Ovary (tissue), 9 donors: ENCODE data around the gene RASA3. TPM values are rescaled to one million over a fixed set of nuclear protein-coding genes. Genes with fewer than 3 reads are reported as not detected.

Source experiments
- DNase-seq, 5 donors: peaks; one replicate each; pipeline ENCODE4 v3.0.0-alpha.2; 2019 to 2020
- H3K27ac ChIP-seq, 2 donors: fragments of 200-600 bp; one replicate each; pipeline versions ENCODE4 v1.5.1 to v1.8.0; 2019 to 2022
- H3K27me3 ChIP-seq: fragments of 200-600 bp; one replicate; pipeline ENCODE4 v1.8.0; 2022
- H3K36me3 ChIP-seq: fragments of 200-600 bp; sonication (generic); one replicate; pipeline ENCODE4 v1.5.1; 2019
- H3K4me1 ChIP-seq: one replicate; pipeline ENCODE4 v1.8.1; 2013; ENCODE audit warnings: mild to moderate bottlenecking, moderate library complexity; ENCODE audit not compliant: insufficient read depth
- H3K4me3 ChIP-seq: fragments of 200-600 bp; sonication (generic); one replicate; pipeline ENCODE4 v1.5.1; 2017
- H3K9me3 ChIP-seq, 2 donors: fragments of 200-600 bp in 1 of 2; sonication (generic) in 1 of 2; one replicate each; pipeline versions ENCODE4 v1.5.1 to v1.8.1; 2013 to 2019; ENCODE audit warnings: mild to moderate bottlenecking in 1 of 2, moderate library complexity in 1 of 2
- EP300 ChIP-seq: sonication (generic); formaldehyde crosslinking; IDR thresholded peaks from one replicate; pipeline ENCODE4 v1.6.1; 2017; ENCODE audit warnings: antibody characterized with exemption
- POLR2A ChIP-seq: fragments of 450-650 bp; IDR thresholded peaks from one replicate; pipeline ENCODE4 v1.6.1; 2017; ENCODE audit warnings: antibody characterized with exemption, mild to moderate bottlenecking, moderate library complexity
- WGBS, 3 donors: extraction: QIAGEN DNeasy Blood & Tissue Kit in 1 of 3; methylation state at CpG; one replicate each; pipeline versions ENCODE4 v1.1.5 to v1.1.7; 2013 to 2017; 5-methylcytosine and 5-hydroxymethylcytosine counted together
- intact Hi-C, 4 donors: fragments of 100-400 bp; cut with DNase I; formaldehyde crosslinking; loops; one replicate each; pipeline versions ENCODE4 v1.11.0 to v1.15.1; 2022 to 2023
- polyA plus RNA-seq, 2 donors: library from polyadenylated mRNA; stranded (reverse); fragments of 200-250 nt in 1 of 2; fragments of 350-450 nt in 1 of 2; fragmentation: Illumina TruSeq in 1 of 2; extraction: RNeasy Lipid Tissue Mini Kit (QIAGEN cat#74804) in 1 of 2; gene quantifications; one replicate each; pipeline ENCODE4 v1.2.3, GENCODE V29; 2013 to 2014
- total RNA-seq, 7 donors: library from RNA; depleted of rRNA in 2 of 7; stranded (reverse); fragments of >200 nt in 2 of 7; fragmentation: NEBNext Ultra II Directional in 3 of 7; extraction: Animal tissue kit (Norgen Biotek cat#: 25700) in 3 of 7; gene quantifications; one replicate each; pipeline versions ENCODE4 v1.1.0 to v1.2.4, GENCODE V29; 2016 to 2023
- TF ChIP-seq, protein P1 (sequence below), 3 donors: fragments of 450-650 bp in 2 of 3; fragments of 200-600 bp in 1 of 3; IDR thresholded peaks; one replicate each; pipeline versions ENCODE4 v1.5.1 to v1.8.0; 2016 to 2022; ENCODE audit warnings: antibody characterized with exemption in 3 of 3, mild to moderate bottlenecking in 1 of 3
- donor health status: DM: no; HTN: no; CAD: no; lungs with moderate emphysema.
- donor health status: DM: no; HTN: no; CAD: no.
- donor health status: Bipolar disorder and iron deficiency.
- donor health status: DM: yes; HTN: yes; CAD: no.
- donor health status: DM: no; HTN: no; CAD: no.
- donor health status: DM: yes; HTN: yes; CAD: no.

Gene RASA3
- total and polyA plus RNA-seq, 9 donors: 5.4 to 16.9 (median 9.4) TPM

GRCh38 chr13:113997845-113998751, 134.3 kb downstream of the RASA3 start:
- TF ChIP-seq EP300: no peak
- TF ChIP-seq, protein P1, sequence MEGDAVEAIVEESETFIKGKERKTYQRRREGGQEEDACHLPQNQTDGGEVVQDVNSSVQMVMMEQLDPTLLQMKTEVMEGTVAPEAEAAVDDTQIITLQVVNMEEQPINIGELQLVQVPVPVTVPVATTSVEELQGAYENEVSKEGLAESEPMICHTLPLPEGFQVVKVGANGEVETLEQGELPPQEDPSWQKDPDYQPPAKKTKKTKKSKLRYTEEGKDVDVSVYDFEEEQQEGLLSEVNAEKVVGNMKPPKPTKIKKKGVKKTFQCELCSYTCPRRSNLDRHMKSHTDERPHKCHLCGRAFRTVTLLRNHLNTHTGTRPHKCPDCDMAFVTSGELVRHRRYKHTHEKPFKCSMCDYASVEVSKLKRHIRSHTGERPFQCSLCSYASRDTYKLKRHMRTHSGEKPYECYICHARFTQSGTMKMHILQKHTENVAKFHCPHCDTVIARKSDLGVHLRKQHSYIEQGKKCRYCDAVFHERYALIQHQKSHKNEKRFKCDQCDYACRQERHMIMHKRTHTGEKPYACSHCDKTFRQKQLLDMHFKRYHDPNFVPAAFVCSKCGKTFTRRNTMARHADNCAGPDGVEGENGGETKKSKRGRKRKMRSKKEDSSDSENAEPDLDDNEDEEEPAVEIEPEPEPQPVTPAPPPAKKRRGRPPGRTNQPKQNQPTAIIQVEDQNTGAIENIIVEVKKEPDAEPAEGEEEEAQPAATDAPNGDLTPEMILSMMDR (IDR thresholded peaks at IDR 0.05): no peak
- TF ChIP-seq POLR2A: no peak
- no peak overlapping the region for H3K27ac ChIP-seq
- H3K27me3 ChIP-seq: no peaks in the 10 kb centered on the region
- H3K9me3 ChIP-seq: no peaks in the 10 kb centered on the region
- intact Hi-C loops: no loop called here
- WGBS, 3 donors: 32 to 48% (median 39%) methylated on average over 29 of the region's 29 CpGs
- H3K36me3 ChIP-seq: no peaks in the 10 kb centered on the region
- H3K4me1 ChIP-seq: peaks cover 12% of the 10 kb centered on the region
- no peak overlapping the region for H3K4me3 ChIP-seq
- DNase-seq: peak; percentile 56 to 79 (median 64)

- H3K9me3 ChIP-seq: no peaks in the 10 kb centered on the region
- H3K27me3 ChIP-seq: no peaks in the 10 kb centered on the region
- 78 to 86% (median 82%) methylated on average over 13 of the region's 13 CpGs for WGBS, 3 donors
- peaks cover 12% of the 10 kb centered on the region for H3K4me1 ChIP-seq
- no peak overlapping the region for H3K27ac ChIP-seq
- no peaks in the 10 kb centered on the region for H3K36me3 ChIP-seq
- intact Hi-C loops: no loop called here
- DNase-seq: no peak
- no peak overlapping the region for H3K4me3 ChIP-seq
- TF ChIP-seq POLR2A (no peak), EP300 (no peak)
- TF ChIP-seq, protein P1 (IDR thresholded peaks at IDR 0.05): no peak
Measured at GRCh38 chr13:113996912-113997745, 135.3 kb downstream of the RASA3 start.

- no peaks in the 10 kb centered on the region for H3K36me3 ChIP-seq
- H3K27ac ChIP-seq: no peak overlapping the region
- peaks cover 12% of the 10 kb centered on the region for H3K4me1 ChIP-seq
- DNase-seq: no peak
- H3K9me3 ChIP-seq: no peaks in the 10 kb centered on the region
- 89 to 90% (median 89%) methylated on average over 36 to 38 of the region's 38 CpGs for WGBS, 3 donors
- intact Hi-C loops: no loop called here
- no peak overlapping the region for H3K4me3 ChIP-seq
- TF ChIP-seq, protein P1 (IDR thresholded peaks at IDR 0.05): no peak
- TF ChIP-seq EP300 (no peak), POLR2A (no peak)
- no peaks in the 10 kb centered on the region for H3K27me3 ChIP-seq
Measured at GRCh38 chr13:113996081-113996911, 136.1 kb downstream of the RASA3 start.
